ENCODE measurements around the gene FAM111A.
A peak's percentile ranks its signal among the peaks of the same experiment; 100 is the strongest.

Gene FAM111A

DNA sequence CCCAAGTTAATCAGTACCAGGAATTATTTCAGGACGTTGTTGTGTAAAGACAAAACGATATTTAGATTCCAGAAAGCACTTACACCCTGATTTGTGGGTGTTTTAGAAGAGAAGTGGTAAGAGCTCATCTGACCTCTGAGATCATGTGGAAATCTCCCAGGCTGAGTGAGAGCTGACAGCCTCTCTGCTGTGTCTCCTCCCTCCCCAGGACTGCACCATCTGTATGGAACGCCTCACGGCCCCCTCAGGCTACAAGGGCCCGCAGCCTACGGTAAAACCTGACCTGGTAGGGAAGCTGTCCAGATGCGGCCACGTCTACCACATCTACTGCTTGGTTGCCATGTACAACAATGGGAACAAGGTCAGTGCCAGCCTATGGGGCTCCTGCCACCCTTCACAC lies 49.2 kb downstream of the FAM111A start:
- no peak overlapping the region for H3K4me3 ChIP-seq (ENCODE audit: control insufficient read depth, low read depth, low read length)
- TF ChIP-seq, protein P1, sequence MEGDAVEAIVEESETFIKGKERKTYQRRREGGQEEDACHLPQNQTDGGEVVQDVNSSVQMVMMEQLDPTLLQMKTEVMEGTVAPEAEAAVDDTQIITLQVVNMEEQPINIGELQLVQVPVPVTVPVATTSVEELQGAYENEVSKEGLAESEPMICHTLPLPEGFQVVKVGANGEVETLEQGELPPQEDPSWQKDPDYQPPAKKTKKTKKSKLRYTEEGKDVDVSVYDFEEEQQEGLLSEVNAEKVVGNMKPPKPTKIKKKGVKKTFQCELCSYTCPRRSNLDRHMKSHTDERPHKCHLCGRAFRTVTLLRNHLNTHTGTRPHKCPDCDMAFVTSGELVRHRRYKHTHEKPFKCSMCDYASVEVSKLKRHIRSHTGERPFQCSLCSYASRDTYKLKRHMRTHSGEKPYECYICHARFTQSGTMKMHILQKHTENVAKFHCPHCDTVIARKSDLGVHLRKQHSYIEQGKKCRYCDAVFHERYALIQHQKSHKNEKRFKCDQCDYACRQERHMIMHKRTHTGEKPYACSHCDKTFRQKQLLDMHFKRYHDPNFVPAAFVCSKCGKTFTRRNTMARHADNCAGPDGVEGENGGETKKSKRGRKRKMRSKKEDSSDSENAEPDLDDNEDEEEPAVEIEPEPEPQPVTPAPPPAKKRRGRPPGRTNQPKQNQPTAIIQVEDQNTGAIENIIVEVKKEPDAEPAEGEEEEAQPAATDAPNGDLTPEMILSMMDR (IDR thresholded peaks at IDR 0.05; ENCODE audit: control insufficient read depth, insufficient read depth, low read depth, low read length, missing control alignments): no peak
- no peak for DNase-seq (ENCODE audit: low read depth)

DNA sequence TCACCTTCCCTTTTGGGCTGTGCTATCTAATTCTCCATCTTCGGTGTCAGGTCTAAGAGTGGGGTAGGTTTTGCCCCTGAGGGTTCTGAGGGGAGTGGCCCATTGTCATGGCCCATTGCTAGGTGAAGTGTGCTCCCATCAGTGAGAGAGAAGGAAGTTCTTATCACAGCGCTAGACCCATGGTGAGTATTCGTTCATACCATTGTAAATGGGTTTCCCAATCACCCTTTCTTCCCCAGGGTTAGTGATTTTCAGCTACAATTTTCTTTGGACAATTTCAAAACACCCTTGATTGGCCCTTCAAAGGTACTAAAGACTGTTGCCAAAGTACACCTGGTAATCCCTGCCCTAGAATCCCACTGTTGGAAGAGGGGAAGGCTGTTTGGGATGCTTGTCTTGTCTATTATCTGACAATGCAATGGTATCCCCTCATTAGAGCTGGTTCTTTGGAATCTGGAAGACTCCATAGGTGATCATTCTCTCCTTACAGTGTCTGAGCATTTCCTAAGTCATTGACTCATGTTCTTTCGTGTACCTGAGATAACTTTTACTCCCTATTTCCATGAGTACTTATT lies 49.9 kb downstream of the FAM111A start:
- H3K4me3 ChIP-seq (ENCODE audit: control insufficient read depth, low read depth, low read length): no peak overlapping the region
- DNase-seq (ENCODE audit: low read depth): no peak
- TF ChIP-seq, protein P1 (IDR thresholded peaks at IDR 0.05; ENCODE audit: control insufficient read depth, insufficient read depth, low read depth, low read length, missing control alignments): no peak

DNA sequence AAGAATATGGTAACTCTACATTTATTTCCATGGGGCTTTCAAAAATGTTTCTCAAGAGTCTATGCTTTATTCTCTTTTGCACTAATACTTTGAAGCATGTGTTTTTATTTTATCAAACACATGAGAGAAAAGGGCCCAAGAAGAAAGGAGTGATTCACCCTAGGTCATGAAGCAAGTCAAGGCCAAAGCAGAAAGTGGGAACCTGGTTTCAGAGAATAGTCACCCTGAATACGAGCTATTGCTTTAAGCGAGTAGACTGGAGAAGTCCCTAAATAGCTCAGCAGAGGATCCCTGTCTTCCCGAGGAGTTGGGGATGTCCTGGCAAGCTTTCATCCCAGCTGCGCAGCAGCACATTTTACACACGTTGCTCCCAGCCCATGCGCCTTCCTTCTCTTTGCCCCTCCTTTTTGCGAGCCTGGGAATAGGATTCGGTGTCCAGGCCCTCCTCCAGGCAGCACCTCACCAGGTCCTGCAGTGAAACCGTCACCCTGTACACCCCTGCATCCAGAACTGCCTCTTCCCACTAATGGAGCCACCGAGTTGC lies 51.0 kb downstream of the FAM111A start:
- TF ChIP-seq, protein P1 (IDR thresholded peaks at IDR 0.05; ENCODE audit: control insufficient read depth, insufficient read depth, low read depth, low read length, missing control alignments): no peak
- no peak overlapping the region for H3K4me3 ChIP-seq (ENCODE audit: control insufficient read depth, low read depth, low read length)
- no peak for DNase-seq (ENCODE audit: low read depth)

DNA sequence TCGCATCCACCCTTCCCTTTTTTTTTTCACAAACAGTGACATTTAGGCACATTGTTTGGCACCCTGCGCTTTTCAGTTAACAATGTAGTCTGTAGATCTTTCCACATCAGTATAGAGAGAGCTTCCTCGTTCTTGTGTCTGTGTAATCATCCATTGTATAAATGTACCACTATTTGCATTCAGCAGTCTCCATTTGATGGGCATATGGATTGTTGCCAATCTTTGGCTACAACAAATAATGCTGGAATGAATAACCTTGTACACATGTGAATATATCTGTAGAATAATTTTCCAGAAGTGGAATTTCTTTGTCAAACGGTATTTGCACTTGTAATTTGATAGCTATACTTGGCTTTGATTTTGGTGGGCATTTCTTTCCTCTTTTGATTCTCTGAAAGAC lies 52.9 kb downstream of the FAM111A start:
- TF ChIP-seq, protein P1 (IDR thresholded peaks at IDR 0.05; ENCODE audit: control insufficient read depth, insufficient read depth, low read depth, low read length, missing control alignments): no peak
- no peak overlapping the region for H3K4me3 ChIP-seq (ENCODE audit: control insufficient read depth, low read depth, low read length)
- DNase-seq (ENCODE audit: low read depth): no peak

DNA sequence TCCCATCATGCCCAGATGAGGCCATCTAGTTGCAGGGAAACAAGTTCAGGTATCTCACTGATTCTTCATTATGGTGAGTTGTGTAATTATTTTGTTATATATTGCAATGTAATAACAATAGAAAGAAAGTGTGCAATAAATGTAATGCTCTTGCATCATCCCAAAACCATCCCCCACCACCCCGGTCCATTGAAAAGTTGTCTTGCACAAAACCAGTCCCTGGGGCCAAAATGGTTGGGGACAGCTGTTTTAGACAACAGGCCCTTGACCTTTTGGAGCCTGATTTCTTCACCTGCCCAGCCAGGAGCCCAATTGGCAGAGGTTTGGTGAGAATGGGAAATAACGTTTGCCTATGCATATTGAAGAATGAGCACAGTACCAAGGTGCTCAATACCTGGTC lies 54.1 kb downstream of the FAM111A start:
- TF ChIP-seq, protein P1 (IDR thresholded peaks at IDR 0.05; ENCODE audit: control insufficient read depth, insufficient read depth, low read depth, low read length, missing control alignments): no peak
- no peak for DNase-seq (ENCODE audit: low read depth)
- H3K4me3 ChIP-seq (ENCODE audit: control insufficient read depth, low read depth, low read length): no peak overlapping the region

DNA sequence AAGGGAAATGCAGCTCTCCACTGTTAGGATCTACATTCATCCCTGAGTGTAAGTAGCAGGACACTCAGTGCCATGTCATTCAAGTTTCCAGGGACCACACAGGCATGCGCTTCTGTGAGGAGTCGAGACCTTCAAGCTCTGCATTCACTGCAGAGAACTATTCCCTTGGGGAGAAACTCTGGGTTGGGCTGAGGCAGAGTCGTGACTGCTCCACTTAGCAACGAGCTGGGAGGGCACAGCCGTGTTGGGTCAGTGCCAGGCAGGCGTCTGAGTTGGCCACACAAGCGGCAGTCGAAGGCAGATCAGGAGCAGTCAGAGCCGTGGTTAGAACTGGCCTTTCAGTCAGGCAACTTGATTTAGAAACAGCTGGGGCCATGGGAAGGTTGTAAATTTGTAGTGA lies 55.3 kb downstream of the FAM111A start:
- peak; percentile 34 for DNase-seq (ENCODE audit: low read depth)
- TF ChIP-seq, protein P1 (IDR thresholded peaks at IDR 0.05; ENCODE audit: control insufficient read depth, insufficient read depth, low read depth, low read length, missing control alignments): no peak
- no peak overlapping the region for H3K4me3 ChIP-seq (ENCODE audit: control insufficient read depth, low read depth, low read length)

All from AG09309 (cell line).